GM10847 (cell line): ENCODE data around the gene HK2.

Source experiments
- POLR2A ChIP-seq: IDR thresholded peaks from 2 replicates; pipeline ENCODE4 v1.6.1; 2011; ENCODE audit not compliant: insufficient read length; ENCODE audit errors: extremely low read depth

Gene HK2

GRCh38 chr2:74908748-74909444 is 75.0 kb downstream of the HK2 start:
- no peak for TF ChIP-seq POLR2A

GRCh38 chr2:74910245-74910644 is 76.3 kb downstream of the HK2 start:
- TF ChIP-seq POLR2A: no peak

DNA sequence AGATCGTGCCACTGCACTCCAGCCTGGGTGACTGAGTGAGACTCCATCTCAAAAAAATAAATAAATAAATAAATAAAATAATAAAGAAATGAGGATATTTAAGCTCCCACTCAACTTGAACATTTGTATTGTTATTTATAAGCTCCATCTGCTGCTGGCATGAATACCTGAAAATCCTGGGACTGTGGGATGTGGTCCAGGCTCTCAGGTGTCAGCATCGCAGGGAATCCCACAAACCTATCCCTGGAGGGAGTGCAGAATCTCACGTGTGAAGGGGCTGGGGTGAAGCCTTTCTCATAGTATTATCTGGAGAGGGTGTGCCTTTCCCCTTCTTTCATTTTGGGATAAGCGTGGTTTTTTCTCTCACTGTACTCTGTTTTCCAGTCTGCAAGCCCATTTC is 77.1 kb downstream of the HK2 start:
- no peak for TF ChIP-seq POLR2A

DNA sequence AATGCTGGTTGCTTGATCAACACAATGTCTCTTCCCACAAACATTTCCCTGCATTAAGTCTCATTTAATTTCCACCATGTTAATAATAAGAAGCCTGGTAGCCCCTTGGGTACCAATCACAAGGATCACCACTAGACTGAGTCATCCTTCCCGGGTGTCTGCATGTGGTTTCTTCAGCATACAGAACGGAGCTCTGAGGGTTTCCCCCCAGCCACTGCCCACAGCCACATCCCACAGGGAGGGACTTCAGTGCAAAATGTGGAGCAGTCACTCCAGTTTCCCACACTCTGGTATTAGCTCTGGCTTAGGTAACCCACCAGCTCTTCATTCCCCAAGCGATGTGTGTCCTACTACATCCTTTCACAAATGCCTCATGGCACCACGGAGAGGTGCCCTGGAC is 81.8 kb downstream of the HK2 start:
- no peak for TF ChIP-seq POLR2A

- no peak for TF ChIP-seq POLR2A
Measured at GRCh38 chr2:74916394-74916793, 82.5 kb downstream of the HK2 start.

GRCh38 chr2:74917702-74918619 is 84.0 kb downstream of the HK2 start:
- TF ChIP-seq POLR2A: no peak

GRCh38 chr2:74919827-74920226 is 85.9 kb downstream of the HK2 start:
- no peak for TF ChIP-seq POLR2A

GRCh38 chr2:74921236-74921736 is 87.4 kb downstream of the HK2 start:
- no peak for TF ChIP-seq POLR2A

DNA sequence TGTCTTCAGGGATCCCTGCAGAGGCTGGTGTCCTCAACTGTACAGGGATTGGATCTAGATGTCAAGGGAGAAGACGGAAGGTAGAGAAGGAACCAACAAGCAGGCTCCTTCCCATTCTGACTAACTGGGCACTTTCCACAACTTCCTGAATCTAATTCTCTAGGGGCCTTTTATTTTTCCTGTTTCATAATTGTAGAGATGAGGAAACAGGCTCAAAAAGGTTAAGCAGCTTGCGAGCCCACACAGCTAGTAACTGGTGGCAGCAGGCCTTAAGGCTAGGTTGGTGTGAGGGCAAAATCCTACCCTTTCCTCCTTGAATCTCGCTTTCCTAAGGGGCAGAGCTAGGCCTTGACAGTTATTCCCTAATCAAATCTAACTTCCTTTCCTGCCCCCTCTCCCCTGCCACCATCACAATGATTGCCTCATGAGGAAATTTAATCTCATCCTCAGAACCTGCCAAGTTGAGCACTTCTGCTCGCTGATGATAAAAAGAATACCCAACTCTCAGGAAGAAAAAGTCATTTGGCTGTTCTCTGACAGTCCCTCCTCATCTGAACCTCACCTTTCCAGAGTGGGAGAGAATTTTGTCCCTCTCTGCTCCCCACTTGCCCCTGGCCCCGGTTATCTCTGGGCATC is 88.8 kb downstream of the HK2 start:
- TF ChIP-seq POLR2A: no peak

DNA sequence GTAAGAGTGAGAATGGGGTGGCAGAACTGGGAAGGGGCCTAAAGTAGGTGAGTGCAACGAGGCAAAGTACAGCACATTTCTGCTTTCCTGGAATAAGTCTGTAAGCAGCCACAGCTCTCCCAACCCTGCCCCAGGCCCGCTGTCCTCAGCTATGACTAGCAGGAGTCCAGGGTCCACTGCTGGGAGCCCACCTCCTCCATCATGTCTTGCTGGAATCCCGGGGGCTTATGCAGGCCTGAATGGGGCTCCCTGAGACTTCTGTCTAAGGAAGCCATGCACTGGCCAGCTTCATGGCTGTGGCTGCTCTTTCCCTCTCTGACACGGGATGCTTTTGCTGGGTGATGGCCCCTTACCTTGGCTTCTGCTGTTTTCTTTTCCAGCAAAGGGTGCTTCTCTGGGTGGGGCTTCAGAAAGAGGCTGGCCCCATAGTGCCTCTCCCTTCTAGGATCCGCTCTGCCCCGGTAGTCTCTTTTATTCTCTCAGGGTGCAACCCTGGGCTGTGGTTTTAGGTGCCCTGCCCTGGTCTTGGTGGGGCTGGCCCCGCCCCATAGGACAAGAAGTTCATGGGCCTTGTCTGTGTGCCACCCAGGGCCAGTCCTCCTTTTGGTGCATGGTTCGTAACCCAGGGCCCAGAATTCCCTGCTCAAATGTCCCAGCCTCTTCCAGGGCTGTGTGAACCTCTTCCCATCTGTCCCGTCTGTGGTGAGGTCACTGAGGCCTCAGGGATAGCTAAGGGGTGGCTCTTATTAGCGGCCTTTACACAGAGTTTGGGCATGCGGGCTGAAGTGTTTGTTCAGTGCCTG is 90.7 kb downstream of the HK2 start:
- TF ChIP-seq POLR2A: no peak

DNA sequence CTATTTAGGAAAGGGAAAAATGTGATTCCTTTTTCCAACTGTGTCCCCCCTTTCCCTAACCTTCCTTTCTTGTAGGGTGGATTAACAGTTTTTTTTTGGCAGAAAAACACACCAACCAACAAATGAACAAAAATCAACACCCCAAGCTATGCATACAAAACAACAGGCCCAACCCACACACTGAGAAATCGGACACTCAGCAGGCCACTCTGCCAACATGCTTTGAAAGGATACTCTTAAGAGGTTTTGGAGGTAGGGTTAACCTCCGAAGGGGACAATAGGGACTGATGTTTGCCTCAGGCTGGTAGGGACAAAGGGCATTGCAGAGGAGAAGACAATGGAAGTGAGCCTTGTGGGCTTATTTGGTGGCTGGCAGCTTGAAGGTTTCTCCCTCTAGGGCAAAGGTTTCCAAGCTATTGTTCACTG is 91.4 kb downstream of the HK2 start:
- no peak for TF ChIP-seq POLR2A

DNA sequence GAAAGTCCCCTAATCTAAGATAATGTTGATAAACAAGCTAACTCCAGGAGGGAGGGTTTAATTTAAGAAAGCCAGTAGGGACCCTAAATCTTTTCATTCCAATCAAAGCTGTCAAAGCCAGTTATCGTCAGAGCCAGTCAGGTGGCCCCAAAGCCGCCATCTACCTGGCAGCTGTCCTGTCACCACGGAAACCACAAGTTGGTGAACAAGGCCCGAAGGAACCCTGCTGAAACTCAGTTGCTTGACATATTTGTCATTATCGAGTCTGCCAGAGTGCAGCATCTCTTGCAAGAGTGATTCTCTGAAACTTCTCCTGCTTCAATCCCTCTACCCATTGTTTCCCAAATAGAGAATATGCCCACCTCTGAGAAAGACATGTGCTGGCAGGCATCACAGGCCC is 93.7 kb downstream of the HK2 start:
- TF ChIP-seq POLR2A: no peak

DNA sequence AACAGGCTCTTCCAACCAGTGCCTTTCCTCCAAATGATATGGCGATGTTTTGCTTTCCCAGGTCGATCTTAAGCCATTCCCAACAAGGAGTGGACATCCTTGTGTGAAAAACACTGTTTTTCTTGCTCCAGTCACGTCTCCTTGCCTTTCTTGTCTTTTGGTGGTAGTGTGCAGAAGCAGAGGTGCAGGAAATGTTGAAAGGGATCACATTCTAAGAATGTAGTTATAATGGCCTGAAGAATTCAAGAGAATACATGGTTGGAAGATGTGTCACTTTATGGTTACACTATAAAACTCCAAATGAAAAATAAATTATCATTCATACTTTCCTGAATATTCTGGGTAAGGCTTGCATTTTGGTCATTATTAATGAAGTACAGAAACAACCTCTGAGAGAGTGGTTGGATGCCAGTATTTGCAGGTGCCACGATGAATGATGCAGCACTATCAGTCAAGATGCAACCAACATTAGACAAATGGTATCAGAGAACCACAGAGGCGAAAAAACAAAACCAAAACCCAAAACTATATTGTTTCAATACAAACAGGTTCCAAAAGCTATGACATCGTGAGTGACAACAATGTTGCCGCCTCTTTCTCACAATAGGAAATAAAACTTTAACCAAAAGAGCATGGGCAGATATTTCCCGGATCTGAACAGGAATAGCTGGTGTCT is 97.0 kb downstream of the HK2 start:
- TF ChIP-seq POLR2A: no peak

- TF ChIP-seq POLR2A: no peak
Measured at GRCh38 chr2:74931940-74932339, 98.0 kb downstream of the HK2 start.
